ENCODE results near the gene SEC31A. TPM values are rescaled to one million over a fixed set of nuclear protein-coding genes. Genes with fewer than 3 reads are reported as not detected.

The SEC31A gene
- total RNA-seq, 1 donor from 2014 or later, result 370 TPM

Other genes starting within 250 kb of the SEC31A start
- 33.6 and 45.0 TPM in 2 replicates for gene SCD5, start 92.4 kb downstream of the SEC31A start, total RNA-seq
- gene THAP9, start 9.6 kb upstream of the SEC31A start, total RNA-seq, result 6.4 and 8.6 TPM in 2 replicates
- gene LIN54, start 119.7 kb upstream of the SEC31A start, total RNA-seq, result 8.7 and 10.9 TPM in 2 replicates
- gene COPS4, start 144.0 kb upstream of the SEC31A start, total RNA-seq, result 84.7 and 94.5 TPM in 2 replicates
- gene PLAC8, start 223.6 kb upstream of the SEC31A start, total RNA-seq, result 4.4 and 17.5 TPM in 2 replicates